H1 (cell line): ENCODE measurements around the gene UBL4A.

Experiments
- PHF8 ChIP-seq: fragments of 200-600 bp; sonication (generic); conservative IDR thresholded peaks from 2 replicates; pipeline ENCODE4 v1.7.1; 2012; ENCODE audit warnings: low read depth, mild to moderate bottlenecking, inconsistent platforms, low read length, moderate library complexity
- TF ChIP-seq, protein P1 (sequence below), 3 experiments: IDR thresholded peaks; 1 replicate in 2 of 3; 2 replicates in 1 of 3; pipeline versions ENCODE4 v1.5.1 to v1.6.1; 2011; ENCODE audit warnings: low read length in 3 of 3, mild to moderate bottlenecking in 3 of 3, inconsistent platforms in 2 of 3, low read depth in 1 of 3, moderate library complexity in 1 of 3; ENCODE audit not compliant: insufficient read depth in 1 of 3; ENCODE audit errors: control extremely low read depth in 1 of 3
- TF ChIP-seq, protein P2 (sequence below): IDR thresholded peaks from 2 replicates; pipeline ENCODE4 v1.6.1; 2012; ENCODE audit warnings: low read length, inconsistent platforms

DNA sequence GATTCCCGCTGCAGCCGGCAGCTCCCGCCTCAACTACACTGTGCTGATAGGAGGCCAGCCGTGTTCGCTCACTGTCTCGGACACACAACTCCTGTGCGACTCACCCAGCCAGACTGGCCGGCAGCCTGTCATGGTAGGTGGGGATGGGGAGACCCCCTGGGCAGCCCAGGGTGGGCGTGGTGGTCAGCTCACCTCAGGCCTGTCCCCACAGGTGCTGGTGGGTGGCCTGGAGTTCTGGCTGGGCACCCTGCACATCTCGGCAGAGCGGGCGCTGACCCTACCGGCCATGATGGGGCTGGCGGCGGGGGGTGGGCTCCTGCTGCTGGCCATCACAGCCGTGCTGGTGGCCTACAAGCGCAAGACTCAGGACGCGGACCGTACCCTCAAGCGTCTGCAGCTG lies 18.9 kb downstream of the UBL4A start:
- TF ChIP-seq PHF8: no peak
- TF ChIP-seq, protein P1, sequence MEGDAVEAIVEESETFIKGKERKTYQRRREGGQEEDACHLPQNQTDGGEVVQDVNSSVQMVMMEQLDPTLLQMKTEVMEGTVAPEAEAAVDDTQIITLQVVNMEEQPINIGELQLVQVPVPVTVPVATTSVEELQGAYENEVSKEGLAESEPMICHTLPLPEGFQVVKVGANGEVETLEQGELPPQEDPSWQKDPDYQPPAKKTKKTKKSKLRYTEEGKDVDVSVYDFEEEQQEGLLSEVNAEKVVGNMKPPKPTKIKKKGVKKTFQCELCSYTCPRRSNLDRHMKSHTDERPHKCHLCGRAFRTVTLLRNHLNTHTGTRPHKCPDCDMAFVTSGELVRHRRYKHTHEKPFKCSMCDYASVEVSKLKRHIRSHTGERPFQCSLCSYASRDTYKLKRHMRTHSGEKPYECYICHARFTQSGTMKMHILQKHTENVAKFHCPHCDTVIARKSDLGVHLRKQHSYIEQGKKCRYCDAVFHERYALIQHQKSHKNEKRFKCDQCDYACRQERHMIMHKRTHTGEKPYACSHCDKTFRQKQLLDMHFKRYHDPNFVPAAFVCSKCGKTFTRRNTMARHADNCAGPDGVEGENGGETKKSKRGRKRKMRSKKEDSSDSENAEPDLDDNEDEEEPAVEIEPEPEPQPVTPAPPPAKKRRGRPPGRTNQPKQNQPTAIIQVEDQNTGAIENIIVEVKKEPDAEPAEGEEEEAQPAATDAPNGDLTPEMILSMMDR (IDR thresholded peaks at IDR 0.05; ENCODE audit: control extremely low read depth in 1 of 3, insufficient read depth in 1 of 3, low read depth in 1 of 3, low read length in 3 of 3): no peak
- TF ChIP-seq, protein P2, sequence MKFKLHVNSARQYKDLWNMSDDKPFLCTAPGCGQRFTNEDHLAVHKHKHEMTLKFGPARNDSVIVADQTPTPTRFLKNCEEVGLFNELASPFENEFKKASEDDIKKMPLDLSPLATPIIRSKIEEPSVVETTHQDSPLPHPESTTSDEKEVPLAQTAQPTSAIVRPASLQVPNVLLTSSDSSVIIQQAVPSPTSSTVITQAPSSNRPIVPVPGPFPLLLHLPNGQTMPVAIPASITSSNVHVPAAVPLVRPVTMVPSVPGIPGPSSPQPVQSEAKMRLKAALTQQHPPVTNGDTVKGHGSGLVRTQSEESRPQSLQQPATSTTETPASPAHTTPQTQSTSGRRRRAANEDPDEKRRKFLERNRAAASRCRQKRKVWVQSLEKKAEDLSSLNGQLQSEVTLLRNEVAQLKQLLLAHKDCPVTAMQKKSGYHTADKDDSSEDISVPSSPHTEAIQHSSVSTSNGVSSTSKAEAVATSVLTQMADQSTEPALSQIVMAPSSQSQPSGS: no peak
